SK-N-MC (cell line): ENCODE measurements around the gene MCRIP2.

Experiments used
- DNase-seq: peaks from one replicate; pipeline ENCODE4 v3.0.0-alpha.2; 2011; ENCODE audit warnings: low read depth, low spot score
- H3K27ac ChIP-seq: fragments of 200-600 bp; sonication (generic); 2 replicates; pipeline ENCODE4 v1.5.1; 2016; ENCODE audit warnings: mixed run types
- H3K36me3 ChIP-seq: fragments of 200-600 bp; sonication (generic); 2 replicates; pipeline ENCODE4 v1.6.1; 2017; ENCODE audit warnings: antibody characterized with exemption, low read length, mixed read lengths; ENCODE audit not compliant: insufficient read depth
- H3K4me3 ChIP-seq: fragments of 200-600 bp; sonication (generic); 2 replicates; pipeline ENCODE4 v1.5.1; 2016
- H3K9ac ChIP-seq: fragments of 200-600 bp; sonication (generic); 2 replicates; pipeline ENCODE4 v1.8.0; 2017; ENCODE audit warnings: mixed run types, mixed read lengths; ENCODE audit not compliant: insufficient read length
- H3K9me3 ChIP-seq: fragments of 200-600 bp; sonication (generic); 2 replicates; pipeline ENCODE4 v1.6.1; 2017; ENCODE audit warnings: low read depth, mild to moderate bottlenecking, antibody characterized with exemption, low read length, moderate library complexity, mixed read lengths
- EZH2 ChIP-seq: fragments of 200-600 bp; sonication (generic); IDR thresholded peaks from one replicate; pipeline ENCODE4 v1.6.1; 2017; ENCODE audit warnings: antibody characterized with exemption
- FOXP2 ChIP-seq: optimal IDR thresholded peaks from 2 replicates; pipeline ENCODE3; 2011; ENCODE audit warnings: mild to moderate bottlenecking, moderate library complexity; ENCODE audit not compliant: insufficient read depth; ENCODE audit errors: extremely low read length, control extremely low read depth
- POLR2AphosphoS5 ChIP-seq: IDR thresholded peaks from 2 replicates; pipeline ENCODE4 v1.6.1; 2012; ENCODE audit warnings: mild to moderate bottlenecking, low read depth, low read length, borderline replicate concordance

MCRIP2 gene

GRCh38 chr16:658679-659571, 17.3 kb downstream of the MCRIP2 start:
- TF ChIP-seq EZH2 (no peak), POLR2AphosphoS5 (no peak), FOXP2 (no peak)
- Histone ChIP-seq H3K9me3 (no peaks in the 10 kb centered on the region), H3K36me3 (no peaks in the 10 kb centered on the region; the same call in 1 of the 2 replicates), H3K27ac (no peak overlapping the region), H3K4me3 (no peak overlapping the region), H3K9ac (no peak overlapping the region)
- DNase-seq: no peak

- Histone ChIP-seq H3K9me3 (no peaks in the 10 kb centered on the region), H3K9ac (no peak overlapping the region), H3K27ac (no peak overlapping the region), H3K36me3 (no peaks in the 10 kb centered on the region; the same call in 1 of the 2 replicates), H3K4me3 (no peak overlapping the region)
- TF ChIP-seq FOXP2 (no peak), EZH2 (no peak), POLR2AphosphoS5 (no peak)
- no peak for DNase-seq
Measured at GRCh38 chr16:659618-660017, 18.0 kb downstream of the MCRIP2 start.

- no peak for DNase-seq
- Histone ChIP-seq H3K9ac (no peak overlapping the region), H3K9me3 (no peaks in the 10 kb centered on the region), H3K36me3 (no peaks in the 10 kb centered on the region; the same call in 1 of the 2 replicates), H3K4me3 (no peak overlapping the region), H3K27ac (no peak overlapping the region)
- TF ChIP-seq EZH2: no peak
- no peak for TF ChIP-seq FOXP2
- TF ChIP-seq POLR2AphosphoS5: no peak
Measured at GRCh38 chr16:660132-660458, 18.5 kb downstream of the MCRIP2 start.

- H3K36me3 ChIP-seq: no peaks in the 10 kb centered on the region; the same call in 1 of the 2 replicates
- no peak overlapping the region for H3K27ac ChIP-seq
- DNase-seq: no peak
- no peaks in the 10 kb centered on the region for H3K9me3 ChIP-seq
- H3K9ac ChIP-seq: peak overlapping the region; percentile 26
- TF ChIP-seq FOXP2 (no peak), POLR2AphosphoS5 (no peak), EZH2 (no peak)
- H3K4me3 ChIP-seq: no peak overlapping the region
Measured at GRCh38 chr16:660459-661183, 19.0 kb downstream of the MCRIP2 start.

GRCh38 chr16:661184-661821, 19.7 kb downstream of the MCRIP2 start:
- Histone ChIP-seq H3K36me3 (no peaks in the 10 kb centered on the region; the same call in 1 of the 2 replicates), H3K9ac (peak overlapping the region; percentile 26), H3K4me3 (no peak overlapping the region), H3K27ac (0 out of 2 replicates have a peak overlapping the region, but pooled peaks have one; percentile 36), H3K9me3 (no peaks in the 10 kb centered on the region)
- TF ChIP-seq EZH2 (no peak), POLR2AphosphoS5 (no peak)
- DNase-seq: no peak

GRCh38 chr16:662095-662494, 20.5 kb downstream of the MCRIP2 start:
- no peaks in the 10 kb centered on the region; the same call in 1 of the 2 replicates for H3K36me3 ChIP-seq
- no peak for DNase-seq
- no peak overlapping the region for H3K27ac ChIP-seq
- no peaks in the 10 kb centered on the region for H3K9me3 ChIP-seq
- H3K9ac ChIP-seq: no peak overlapping the region
- no peak overlapping the region for H3K4me3 ChIP-seq
- TF ChIP-seq FOXP2 (no peak), EZH2 (no peak), POLR2AphosphoS5 (no peak)

GRCh38 chr16:662597-662996, 21.0 kb downstream of the MCRIP2 start:
- H3K27ac ChIP-seq: no peak overlapping the region
- no peaks in the 10 kb centered on the region for H3K9me3 ChIP-seq
- H3K36me3 ChIP-seq: no peaks in the 10 kb centered on the region; the same call in 1 of the 2 replicates
- DNase-seq: no peak
- no peak overlapping the region for H3K4me3 ChIP-seq
- H3K9ac ChIP-seq: no peak overlapping the region
- TF ChIP-seq FOXP2 (no peak), POLR2AphosphoS5 (no peak), EZH2 (no peak)

- H3K36me3 ChIP-seq: peaks cover 25% of the 10 kb centered on the region; the same call in 1 of the 2 replicates
- H3K9ac ChIP-seq: no peak overlapping the region
- no peak for DNase-seq
- TF ChIP-seq EZH2 (no peak), POLR2AphosphoS5 (no peak), FOXP2 (no peak)
- no peaks in the 10 kb centered on the region for H3K9me3 ChIP-seq
- no peak overlapping the region for H3K27ac ChIP-seq
- H3K4me3 ChIP-seq: no peak overlapping the region
Measured at GRCh38 chr16:666572-666971, 24.9 kb downstream of the MCRIP2 start.
